EL (cell line): Measurements from ENCODE around the gene FNIP2.
"Not testable (repeated sequence)": the region's sequence is repeated elsewhere in the genome, so short reads cannot be mapped to it uniquely, and the experiment has no call there.

Source experiments
- DNase-seq: peaks from one replicate; pipeline ENCODE4 v3.0.0-alpha.2; 2016

FNIP2 gene

DNA sequence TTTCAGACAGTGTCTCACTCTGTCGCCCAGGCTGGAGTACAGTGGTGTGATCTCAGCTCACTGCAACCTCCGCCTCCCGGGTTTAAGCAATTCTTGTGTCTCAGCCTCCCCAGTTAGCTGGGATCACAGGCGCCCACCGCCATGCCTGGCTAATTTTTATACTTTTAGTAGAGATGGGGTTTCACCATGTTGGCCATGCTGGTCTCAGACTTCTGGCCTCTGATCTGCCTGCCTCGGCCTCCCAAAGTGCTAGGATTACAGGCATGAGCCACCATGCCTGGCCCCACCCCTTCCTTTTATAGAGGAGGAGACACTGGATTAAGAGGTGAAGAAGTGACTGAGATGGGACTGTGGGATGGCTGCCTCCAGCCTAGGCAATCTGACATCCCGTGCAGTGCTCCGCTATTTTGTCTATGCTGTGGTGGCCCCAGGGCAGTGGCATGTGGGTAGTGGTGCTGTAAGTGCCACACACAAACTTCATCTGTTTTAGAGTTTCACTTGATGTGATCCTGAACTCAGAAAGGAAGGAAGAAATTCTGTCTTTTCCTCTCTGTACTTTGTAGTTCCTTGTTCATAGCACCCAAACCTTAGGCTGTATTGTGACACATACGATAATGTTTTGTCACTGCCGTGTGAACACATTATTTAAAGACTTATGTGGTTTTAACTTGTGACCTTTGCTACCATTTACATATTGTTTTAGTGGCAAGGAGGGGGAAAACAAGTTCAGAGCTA, 48.9 kb downstream of the FNIP2 start:
- no peak for DNase-seq

- DNase-seq, result no peak
Measured at GRCh38 chr4:158818560-158819140, 49.8 kb downstream of the FNIP2 start.

DNA sequence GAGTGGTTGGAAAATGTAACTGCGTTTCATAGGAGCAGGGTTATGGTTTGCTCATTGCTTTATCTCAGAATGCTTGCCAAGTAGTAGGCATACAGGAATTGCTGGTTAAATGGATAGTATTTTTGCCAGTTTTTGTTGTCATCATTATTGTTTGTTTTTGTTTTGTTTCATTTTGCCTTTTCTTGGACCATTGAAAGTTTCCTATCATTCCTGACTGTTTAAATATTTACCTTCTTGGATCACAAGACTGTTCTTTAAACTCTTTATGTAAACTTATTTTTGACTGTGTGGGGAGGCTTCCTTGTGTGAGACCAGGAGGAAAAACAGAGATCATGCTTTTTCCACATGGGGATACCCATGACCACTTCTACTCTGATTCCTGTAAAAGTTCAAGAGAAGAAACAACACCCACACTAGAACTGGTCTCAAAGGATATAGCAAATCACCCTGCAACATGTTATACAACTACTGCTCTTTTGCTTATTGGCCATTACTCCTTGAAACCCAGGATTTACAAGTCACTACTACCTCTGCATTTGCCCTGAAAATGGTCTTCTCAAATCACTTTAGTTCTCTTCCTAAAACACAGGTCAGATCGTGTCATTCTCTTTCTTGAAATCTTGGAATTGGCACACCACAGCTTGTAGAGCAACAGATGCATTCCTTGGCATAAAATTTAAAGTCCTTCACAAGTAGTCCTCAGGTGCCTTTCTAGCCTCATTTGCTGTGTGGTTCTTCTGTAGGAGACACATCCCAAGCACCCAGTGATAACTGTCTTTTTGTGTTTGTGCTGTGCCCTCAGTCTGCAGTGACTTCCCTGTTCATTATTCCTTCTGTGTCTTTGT, 51.3 kb downstream of the FNIP2 start:
- no peak for DNase-seq

DNA sequence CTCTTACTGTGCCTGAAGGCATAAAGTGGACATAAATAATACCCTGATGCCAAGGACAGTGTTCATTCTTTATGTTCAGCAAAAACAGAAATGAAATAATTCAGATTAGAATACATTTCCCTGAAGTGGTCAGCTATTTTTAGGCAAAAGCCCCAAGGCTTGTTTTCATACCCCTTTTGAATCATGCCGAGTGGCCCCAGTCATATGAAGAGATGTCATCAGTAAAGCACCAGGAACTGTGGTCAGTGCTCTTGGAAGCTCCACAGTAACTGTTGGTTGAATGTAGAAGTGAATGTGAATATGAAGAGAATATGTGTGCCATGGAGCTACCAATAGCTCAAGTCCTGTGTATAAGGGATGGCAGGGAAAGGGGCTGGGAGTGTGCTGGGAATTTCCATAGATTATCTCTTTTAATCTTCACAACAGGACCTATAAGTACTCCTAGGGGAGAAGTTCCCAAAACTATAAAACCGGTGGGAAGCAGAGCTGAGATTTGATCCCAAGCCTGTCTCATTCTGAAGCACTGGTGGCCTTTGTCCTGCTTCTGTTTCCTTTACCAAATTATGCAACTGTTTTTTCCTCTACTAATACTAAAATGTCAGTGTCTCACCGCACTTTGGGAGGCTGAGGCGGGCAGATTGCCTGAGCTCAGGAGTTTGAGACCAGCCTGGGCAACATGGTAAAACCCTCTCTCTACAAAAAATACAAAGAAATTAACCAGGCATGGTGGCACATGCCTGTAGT, 52.6 kb downstream of the FNIP2 start:
- DNase-seq, result peak; percentile 61

GRCh38 chr4:158822348-158822747, 53.5 kb downstream of the FNIP2 start:
- no peak for DNase-seq

GRCh38 chr4:158823461-158823873, 54.6 kb downstream of the FNIP2 start:
- DNase-seq, result no peak

DNA sequence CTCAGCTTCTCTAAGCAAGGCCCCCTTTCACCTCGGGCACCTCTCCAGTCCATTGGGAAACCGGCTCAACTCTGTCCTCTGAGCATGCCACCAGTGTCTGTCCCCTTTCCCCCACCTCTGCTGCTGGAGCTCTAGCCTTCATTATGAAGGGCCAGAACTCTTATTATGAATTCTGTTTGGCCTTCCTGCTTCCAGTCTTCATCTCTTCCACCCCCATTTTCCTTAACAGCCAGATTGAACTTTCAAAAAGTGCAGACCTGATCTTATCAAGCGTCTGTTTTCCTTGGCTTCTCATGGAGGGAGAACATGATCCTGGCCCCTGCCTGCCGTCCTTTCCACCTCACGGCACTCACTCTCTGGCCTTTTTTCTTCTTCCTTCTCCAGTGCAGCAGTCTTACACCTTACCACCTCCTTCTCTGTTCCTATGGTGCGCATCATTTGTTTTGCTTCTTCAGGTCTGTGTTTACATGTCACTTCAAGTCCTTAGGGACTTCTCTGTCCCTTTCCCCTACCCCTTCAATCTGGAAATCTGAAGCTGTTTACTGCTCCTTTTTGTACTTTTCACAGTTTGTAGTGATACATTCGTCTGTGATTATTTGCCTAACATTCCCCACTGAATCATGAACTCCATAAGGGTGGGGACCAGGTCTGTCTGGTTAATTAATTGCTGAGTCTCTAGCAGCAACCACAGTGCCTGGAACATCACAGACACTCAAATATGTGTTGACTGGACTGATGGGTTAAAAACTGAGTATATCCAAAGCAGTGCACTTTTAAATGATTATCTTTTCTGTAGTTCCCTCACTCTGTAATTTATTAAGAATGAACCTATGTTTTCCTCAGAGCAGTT, 55.8 kb downstream of the FNIP2 start:
- DNase-seq, result no peak

DNA sequence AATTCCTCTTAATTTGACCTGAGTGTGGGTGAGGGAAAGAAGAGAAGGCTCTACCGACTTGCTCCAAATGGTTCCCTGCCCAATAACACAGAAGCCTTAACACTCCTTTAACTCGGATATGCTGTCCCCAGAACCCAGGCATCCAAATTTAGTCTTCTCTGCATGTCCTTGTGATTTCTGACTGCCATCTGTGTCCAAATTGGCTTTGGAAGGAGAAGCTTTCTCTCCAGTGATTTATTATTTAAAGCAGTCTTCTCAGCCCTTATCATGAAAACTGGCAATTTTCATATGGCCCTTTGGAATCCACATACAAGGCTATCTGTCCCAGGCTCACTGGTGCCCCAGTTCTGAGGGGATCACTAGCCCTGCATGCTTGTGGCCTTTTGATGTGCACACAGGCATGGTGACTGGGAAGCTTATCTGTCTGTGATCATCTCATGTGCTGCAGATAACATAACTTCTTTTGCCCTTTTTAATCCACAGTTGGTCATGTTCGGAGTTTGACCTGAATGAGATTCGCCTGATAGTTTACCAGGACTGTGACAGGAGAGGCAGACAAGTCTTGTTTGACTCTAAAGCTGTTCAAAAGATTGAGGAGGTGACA, 56.7 kb downstream of the FNIP2 start:
- DNase-seq, result no peak

DNA sequence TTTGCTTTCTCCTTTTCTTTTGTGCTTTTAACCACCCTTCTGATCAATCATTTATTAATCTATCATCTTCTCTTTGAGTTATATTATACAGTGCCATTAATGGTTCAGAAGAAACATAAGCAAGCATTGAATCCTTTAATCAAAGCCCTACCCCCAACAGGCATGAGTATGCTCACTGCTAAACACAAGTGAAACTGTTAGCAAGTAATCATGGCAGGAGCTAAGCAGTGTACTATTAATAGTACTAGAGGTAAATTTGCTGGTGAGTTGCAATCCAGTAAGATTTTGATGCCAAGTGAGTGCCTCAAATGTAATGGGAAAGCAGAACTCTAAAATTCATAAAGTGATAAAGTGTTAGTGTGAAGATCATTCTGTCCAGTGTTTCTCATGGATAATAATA, 57.2 kb downstream of the FNIP2 start:
- DNase-seq, result no peak

GRCh38 chr4:158826882-158827281, 58.1 kb downstream of the FNIP2 start:
- DNase-seq, result no peak

DNA sequence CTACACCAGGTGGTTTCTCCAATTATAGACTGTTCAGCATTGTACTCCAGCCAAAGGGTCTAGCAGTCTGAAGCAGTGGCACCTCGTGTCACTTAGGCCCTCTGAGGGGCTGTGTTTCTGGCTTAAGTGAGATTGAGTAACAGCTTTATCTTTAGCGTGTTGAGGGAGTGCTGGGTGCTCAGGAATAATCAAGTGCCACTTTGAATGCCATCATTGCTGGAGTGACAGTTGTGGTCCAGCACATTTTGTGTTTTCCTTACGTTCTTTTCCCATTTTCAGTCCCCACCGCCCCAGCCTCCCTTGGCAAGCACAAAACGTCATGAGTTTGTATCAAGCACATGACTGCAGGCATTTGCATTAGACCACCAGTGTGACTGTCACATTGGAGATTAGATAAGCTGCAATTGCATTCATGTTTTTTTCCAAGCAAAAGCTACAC, 58.7 kb downstream of the FNIP2 start:
- no peak for DNase-seq

DNA sequence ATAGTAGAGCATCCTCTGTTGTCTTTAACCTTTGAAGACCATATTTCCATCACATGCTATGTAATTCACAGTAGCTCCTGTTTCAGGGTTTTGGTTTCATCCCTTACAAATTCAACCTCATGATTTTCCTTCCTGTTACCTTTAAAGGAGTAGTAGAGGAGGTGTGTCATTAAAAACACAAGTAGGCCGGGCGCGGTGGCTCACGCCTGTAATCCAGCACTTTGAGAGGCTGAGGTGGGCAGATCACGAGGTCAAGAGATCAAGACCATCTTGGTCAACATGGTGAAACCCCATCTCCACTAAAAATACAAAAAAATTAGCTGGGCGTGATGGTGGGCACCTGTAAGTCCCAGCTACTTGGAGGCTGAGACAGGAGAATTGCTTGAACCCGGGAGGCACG, 59.3 kb downstream of the FNIP2 start:
- DNase-seq, result not testable (repeated sequence)

GRCh38 chr4:158829254-158829653, 60.4 kb downstream of the FNIP2 start:
- no peak for DNase-seq

DNA sequence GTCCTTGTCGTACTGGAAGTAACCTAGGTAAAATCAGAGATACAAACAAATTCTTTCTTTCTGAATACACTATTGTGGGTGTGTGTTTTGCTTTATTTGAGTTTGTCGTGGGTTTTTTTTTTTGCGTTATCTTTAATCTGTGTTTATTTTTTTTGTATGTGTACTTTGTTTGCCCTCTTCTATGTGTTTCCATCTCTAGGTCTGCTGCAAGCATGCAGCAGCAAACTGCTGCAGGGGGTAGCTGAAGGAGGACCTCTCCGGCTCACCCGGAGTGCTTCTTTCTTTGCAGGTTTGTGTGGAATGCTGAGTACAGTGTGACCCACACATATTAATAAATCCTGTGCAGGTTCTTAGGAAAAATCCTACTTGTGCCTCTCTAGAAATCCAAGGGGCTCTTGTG, 64.8 kb downstream of the FNIP2 start:
- no peak for DNase-seq

- no peak for DNase-seq
Measured at GRCh38 chr4:158835226-158836001, 66.6 kb downstream of the FNIP2 start.

DNA sequence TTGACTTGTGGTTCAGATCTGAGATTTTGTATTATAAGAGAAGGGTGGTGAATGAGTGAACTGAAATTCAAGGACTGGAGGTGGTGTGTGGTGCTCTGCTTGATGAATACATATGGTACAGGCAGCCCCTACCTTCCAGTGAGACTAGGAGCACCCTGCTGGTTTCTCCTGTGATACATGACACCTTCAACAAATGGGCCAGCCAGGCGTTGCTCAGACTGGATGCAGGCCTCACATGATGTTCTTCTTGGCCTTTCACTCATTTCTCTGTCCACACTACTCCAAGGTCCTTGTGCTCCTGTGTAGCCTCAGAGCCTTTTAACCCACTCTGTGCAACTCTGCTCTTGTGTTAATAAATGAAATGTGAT, 67.2 kb downstream of the FNIP2 start:
- no peak for DNase-seq

- no peak for DNase-seq
Measured at GRCh38 chr4:158836828-158837449, 68.1 kb downstream of the FNIP2 start.

- no peak for DNase-seq
Measured at GRCh38 chr4:158837527-158838141, 68.8 kb downstream of the FNIP2 start.

DNA sequence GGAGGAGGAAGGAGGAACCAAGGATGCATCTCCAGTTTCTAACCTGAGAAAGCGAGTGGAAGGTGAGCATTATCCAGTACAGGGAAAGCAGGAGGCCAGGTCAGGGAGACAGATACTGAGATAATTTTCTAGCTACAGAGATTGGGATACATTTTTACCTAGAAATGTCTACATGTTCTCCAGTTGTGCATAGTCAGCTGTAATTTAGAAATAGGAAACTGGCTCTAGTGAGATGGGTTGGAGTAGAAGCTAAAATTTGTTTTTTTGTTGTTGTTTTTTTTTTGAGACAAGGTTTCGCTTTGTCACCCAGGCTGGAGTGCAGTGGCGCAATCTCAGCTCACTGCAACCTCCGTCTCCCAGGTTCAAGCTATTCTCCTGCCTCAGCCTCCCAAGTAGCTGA, 71.3 kb downstream of the FNIP2 start:
- DNase-seq, result no peak

DNA sequence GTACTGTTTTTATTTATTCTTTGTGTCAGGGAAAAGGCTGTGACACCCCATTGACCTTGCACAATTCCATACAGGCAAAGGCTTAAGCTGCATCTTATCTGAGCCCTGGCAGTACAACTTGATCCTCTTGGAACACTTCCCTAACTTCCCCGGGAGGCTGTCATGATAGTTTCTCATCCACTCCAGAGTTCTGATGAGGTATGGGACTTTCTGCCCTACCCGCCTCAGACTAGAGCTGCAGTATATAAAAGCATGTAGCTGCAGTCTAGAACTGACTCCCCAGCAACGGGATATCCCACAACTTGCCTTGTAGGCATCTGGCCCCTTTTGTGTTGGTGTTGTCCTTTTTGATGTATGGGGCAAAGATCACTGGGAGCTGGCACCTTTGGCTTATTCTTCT, 72.7 kb downstream of the FNIP2 start:
- DNase-seq, result no peak
